ENCODE results near the gene NOVA2. TPM values are rescaled to one million over a fixed set of nuclear protein-coding genes. Genes with fewer than 3 reads are reported as not detected.
"Not testable (repeated sequence)": the region's sequence is repeated elsewhere in the genome, so short reads cannot be mapped to it uniquely, and the experiment has no call there.

Gene NOVA2
- total RNA-seq, 1 experiment from 2014 or later: not detected

DNA sequence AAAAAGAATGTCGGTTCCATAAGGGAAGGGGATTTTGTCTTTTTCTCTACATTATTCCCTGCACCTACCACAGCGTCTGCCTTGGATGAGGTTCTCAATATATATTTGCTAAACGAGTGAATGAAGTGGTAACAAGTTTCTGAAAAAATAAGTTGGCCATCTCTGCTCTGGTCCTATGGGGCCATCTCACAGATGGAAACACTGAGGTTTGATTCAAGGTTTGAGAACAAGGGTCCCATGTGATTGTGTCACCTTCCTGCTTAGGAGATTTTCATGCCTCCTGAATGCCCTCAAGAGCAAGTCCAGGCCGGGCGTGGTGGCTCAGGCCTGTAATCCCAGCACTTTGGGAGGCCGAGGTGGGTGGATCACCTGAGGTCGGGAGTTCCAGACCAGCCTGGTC is 74.4 kb downstream of the NOVA2 start:
- no peak for DNase-seq
- Histone ChIP-seq H3K9me2 (ENCODE audit: insufficient read depth) (no peaks in the 10 kb centered on the region), H3F3A (ENCODE audit: insufficient read depth, low read depth) (peaks cover 29% of the 10 kb centered on the region), H3K4me3 (no peak overlapping the region), H2AFZ (no peak overlapping the region), H4K20me1 (ENCODE audit: insufficient read depth) (no peaks in the 10 kb centered on the region), H3K9me3 (ENCODE audit: insufficient read depth, low read depth) (no peaks in the 10 kb centered on the region), H3K4me2 (no peak overlapping the region), H3K27me3 (ENCODE audit: insufficient read depth, low read depth) (no peaks in the 10 kb centered on the region), H3K79me2 (ENCODE audit: low read depth) (peaks cover 17% of the 10 kb centered on the region), H3K36me3 (ENCODE audit: low read depth) (peaks cover 16% of the 10 kb centered on the region; the same call in 1 of the 2 replicates), H3K4me1 (replicated peaks; ENCODE audit: insufficient read depth) (peaks cover 17% of the 10 kb centered on the region), H3K27ac (no peak overlapping the region)
- TF ChIP-seq EZH2 (IDR thresholded peaks at IDR 0.05; ENCODE audit: low read depth): no peak
- TF ChIP-seq, protein P1, sequence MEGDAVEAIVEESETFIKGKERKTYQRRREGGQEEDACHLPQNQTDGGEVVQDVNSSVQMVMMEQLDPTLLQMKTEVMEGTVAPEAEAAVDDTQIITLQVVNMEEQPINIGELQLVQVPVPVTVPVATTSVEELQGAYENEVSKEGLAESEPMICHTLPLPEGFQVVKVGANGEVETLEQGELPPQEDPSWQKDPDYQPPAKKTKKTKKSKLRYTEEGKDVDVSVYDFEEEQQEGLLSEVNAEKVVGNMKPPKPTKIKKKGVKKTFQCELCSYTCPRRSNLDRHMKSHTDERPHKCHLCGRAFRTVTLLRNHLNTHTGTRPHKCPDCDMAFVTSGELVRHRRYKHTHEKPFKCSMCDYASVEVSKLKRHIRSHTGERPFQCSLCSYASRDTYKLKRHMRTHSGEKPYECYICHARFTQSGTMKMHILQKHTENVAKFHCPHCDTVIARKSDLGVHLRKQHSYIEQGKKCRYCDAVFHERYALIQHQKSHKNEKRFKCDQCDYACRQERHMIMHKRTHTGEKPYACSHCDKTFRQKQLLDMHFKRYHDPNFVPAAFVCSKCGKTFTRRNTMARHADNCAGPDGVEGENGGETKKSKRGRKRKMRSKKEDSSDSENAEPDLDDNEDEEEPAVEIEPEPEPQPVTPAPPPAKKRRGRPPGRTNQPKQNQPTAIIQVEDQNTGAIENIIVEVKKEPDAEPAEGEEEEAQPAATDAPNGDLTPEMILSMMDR (conservative IDR thresholded peaks at IDR 0.05): no peak
- BruUV-seq (replicated peaks): no TSS peak
- intact Hi-C loops (cut with micrococcal nuclease; ENCODE audit: unreplicated experiment): no loop called here
- ChIA-PET CTCF (no interaction called here), POLR2A (ENCODE audit: unreplicated experiment) (no interaction called here)

DNA sequence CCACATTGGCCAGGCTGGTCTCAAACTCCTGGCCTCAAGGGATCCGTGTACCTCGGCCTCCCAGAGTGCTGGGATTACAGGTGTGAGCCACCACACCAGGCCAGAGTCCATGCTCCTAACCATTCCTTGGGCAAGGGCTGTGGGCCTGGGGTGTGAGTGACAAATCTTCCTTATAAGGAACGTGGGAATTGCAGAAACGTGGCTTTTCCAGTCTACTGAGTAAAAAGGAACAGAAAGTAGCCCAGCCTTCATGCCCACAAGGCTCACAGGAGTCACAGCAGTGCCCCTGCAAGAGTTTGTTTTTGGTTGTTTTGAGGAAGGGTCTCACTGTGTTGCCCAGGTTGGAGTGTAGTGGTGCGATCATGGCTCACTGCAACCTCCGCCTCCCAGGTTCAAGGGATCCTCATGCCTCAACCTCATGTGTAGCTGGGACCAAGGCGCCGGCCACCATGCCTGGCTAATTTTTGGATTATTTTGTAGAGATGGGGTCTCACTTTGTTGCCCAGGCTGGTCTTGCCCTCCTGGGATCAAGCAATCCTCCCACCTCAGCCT is 76.3 kb downstream of the NOVA2 start:
- Histone ChIP-seq H3K79me2 (ENCODE audit: low read depth) (peaks cover 17% of the 10 kb centered on the region), H3K4me2 (no peak overlapping the region), H4K20me1 (ENCODE audit: insufficient read depth) (no peaks in the 10 kb centered on the region), H3F3A (ENCODE audit: insufficient read depth, low read depth) (peaks cover 19% of the 10 kb centered on the region; the same call in 1 of the 2 replicates), H3K9me3 (ENCODE audit: insufficient read depth, low read depth) (no peaks in the 10 kb centered on the region), H3K36me3 (ENCODE audit: low read depth) (peaks cover 16% of the 10 kb centered on the region; the same call in 1 of the 2 replicates), H2AFZ (no peak overlapping the region), H3K27me3 (ENCODE audit: insufficient read depth, low read depth) (no peaks in the 10 kb centered on the region), H3K27ac (no peak overlapping the region), H3K4me3 (no peak overlapping the region), H3K9me2 (ENCODE audit: insufficient read depth) (no peaks in the 10 kb centered on the region), H3K4me1 (replicated peaks; ENCODE audit: insufficient read depth) (peaks cover 11% of the 10 kb centered on the region)
- no TSS peak for BruUV-seq (replicated peaks)
- TF ChIP-seq, protein P1 (conservative IDR thresholded peaks at IDR 0.05): no peak
- no peak for TF ChIP-seq EZH2 (IDR thresholded peaks at IDR 0.05; ENCODE audit: low read depth)
- ChIA-PET CTCF (interaction anchor here (0.6 kb wide), 1 partner anchor 89 kb away, joined by 3 read pairs; no protein-coding TSS in a partner anchor), POLR2A (ENCODE audit: unreplicated experiment) (interaction anchor here (0.6 kb wide), 1 partner anchor 118 kb away, joined by 3 read pairs; no protein-coding TSS in a partner anchor)
- no peak for DNase-seq
- intact Hi-C loops (cut with micrococcal nuclease; ENCODE audit: unreplicated experiment): no loop called here

DNA sequence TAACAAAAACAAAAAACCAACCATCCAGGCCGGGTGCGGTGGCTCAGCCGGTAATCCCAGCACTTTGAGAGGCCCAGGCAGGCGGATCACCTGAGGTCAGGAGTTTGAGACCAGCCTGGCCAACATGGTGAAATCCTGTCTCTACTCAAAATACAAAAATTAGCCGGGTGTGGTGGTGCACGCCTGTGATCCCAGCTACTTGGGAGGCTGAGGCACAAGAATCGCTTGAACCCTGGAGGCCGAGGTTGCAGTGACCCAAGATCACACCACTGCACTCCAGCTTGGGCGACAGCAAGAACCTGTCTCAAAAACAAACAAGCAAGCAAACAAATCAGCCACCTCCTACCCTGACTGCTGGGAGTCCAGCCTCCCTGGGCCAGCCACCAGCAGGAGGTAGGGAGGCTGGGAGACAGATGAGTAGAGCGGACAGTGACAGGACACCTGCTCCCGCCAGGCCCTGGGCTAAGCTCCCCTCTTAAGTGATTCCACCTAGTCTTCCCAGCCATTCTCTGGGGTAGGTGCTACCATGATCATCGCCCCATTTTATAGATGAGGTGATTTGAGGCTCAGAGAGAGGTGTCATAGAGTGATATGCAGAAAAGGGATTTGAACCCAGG is 77.6 kb downstream of the NOVA2 start:
- Histone ChIP-seq H3F3A (ENCODE audit: insufficient read depth, low read depth) (peaks cover 17% of the 10 kb centered on the region; the same call in 1 of the 2 replicates), H3K36me3 (ENCODE audit: low read depth) (peaks cover 16% of the 10 kb centered on the region; the same call in 1 of the 2 replicates)
- H4K20me1 ChIP-seq (ENCODE audit: insufficient read depth); intact Hi-C loops (cut with micrococcal nuclease; ENCODE audit: unreplicated experiment); DNase-seq; CTCF ChIA-PET; H3K4me2 ChIP-seq; H3K27ac ChIP-seq; H2AFZ ChIP-seq; H3K9me3 ChIP-seq (ENCODE audit: insufficient read depth, low read depth); H3K9me2 ChIP-seq (ENCODE audit: insufficient read depth); H3K79me2 ChIP-seq (ENCODE audit: low read depth); BruUV-seq (replicated peaks); POLR2A ChIA-PET (ENCODE audit: unreplicated experiment); H3K4me1 ChIP-seq (replicated peaks; ENCODE audit: insufficient read depth); H3K27me3 ChIP-seq (ENCODE audit: insufficient read depth, low read depth); H3K4me3 ChIP-seq: not testable (repeated sequence)
